SK-N-SH (cell line): ENCODE results near the gene PMM2. TPM values are rescaled to one million over a fixed set of nuclear protein-coding genes. Genes with fewer than 3 reads are reported as not detected.

Experiments used
- CTCF ChIA-PET: fragments of 300-600, 350-600 bp; formaldehyde crosslinking; extraction: SDS; loops from one replicate; lab custom pipeline; 2021; lab: Yijun Ruan, JAX
- POLR2A ChIA-PET: fragments of 350-600 bp; sonication (Branson Sonifier 250); formaldehyde crosslinking; extraction: SDS; loops from one replicate; lab custom pipeline; 2020; ENCODE audit warnings: antibody characterized with exemption, inconsistent platforms; lab: Yijun Ruan, JAX
- DNase-seq: peaks from one replicate; pipeline ENCODE4 v3.0.0; 2012
- H2AFZ ChIP-seq: fragments of 200-600 bp; sonication (generic); 2 replicates; pipeline ENCODE4 v1.8.1; 2016; ENCODE audit warnings: antibody characterized with exemption, mild to moderate bottlenecking, low read depth
- H3F3A ChIP-seq: fragments of 200-600 bp; sonication (generic); replicated peaks from 2 replicates; pipeline ENCODE3; 2016; ENCODE audit warnings: antibody characterized with exemption, mild to moderate bottlenecking; ENCODE audit not compliant: insufficient read depth
- H3K27ac ChIP-seq, 2 experiments: fragments of 200-500 bp in 1 of 2; fragments of 200-600 bp in 1 of 2; sonication (Bioruptor generic) in 1 of 2; sonication (generic), shearing (Covaris generic) in 1 of 2; 2 replicates each; pipeline versions ENCODE4 v1.5.1 to v1.6.1; 2014 to 2016; ENCODE audit warnings: low read depth in 2 of 2, inconsistent platforms in 1 of 2, low read length in 1 of 2, mild to moderate bottlenecking in 1 of 2, mixed read lengths in 1 of 2
- H3K27me3 ChIP-seq: fragments of 200-600 bp; sonication (generic), shearing (Covaris generic); 2 replicates; pipeline ENCODE4 v1.6.1; 2016; ENCODE audit warnings: mixed run types; ENCODE audit not compliant: insufficient read depth
- H3K36me3 ChIP-seq, 2 experiments: fragments of 200-500 bp in 1 of 2; fragments of 200-600 bp in 1 of 2; sonication (Bioruptor generic) in 1 of 2; sonication (generic) in 1 of 2; replicated peaks in 1 of 2; 2 replicates each; pipeline versions ENCODE3 to v1.5.1; 2014 to 2016; ENCODE audit warnings: low read length in 1 of 2, mild to moderate bottlenecking in 1 of 2; ENCODE audit not compliant: insufficient read depth in 2 of 2, control insufficient read depth in 1 of 2
- H3K4me1 ChIP-seq, 2 experiments: fragments of 200-500 bp in 1 of 2; fragments of 200-600 bp in 1 of 2; sonication (Bioruptor generic) in 1 of 2; sonication (generic), shearing (Covaris generic) in 1 of 2; 2 replicates each; pipeline versions ENCODE4 v1.5.1 to v1.6.1; 2014 to 2016; ENCODE audit warnings: low read depth in 1 of 2, low read length in 1 of 2, mixed run types in 1 of 2; ENCODE audit not compliant: insufficient read depth in 2 of 2, control insufficient read depth in 1 of 2
- H3K4me2 ChIP-seq: fragments of 200-600 bp; sonication (generic), shearing (Covaris generic); 2 replicates; pipeline ENCODE4 v1.6.1; 2017; ENCODE audit warnings: mixed run types
- H3K4me3 ChIP-seq, 2 experiments: fragments of 200-500 bp in 1 of 2; fragments of 200-600 bp in 1 of 2; sonication (Bioruptor generic) in 1 of 2; sonication (generic), shearing (Covaris generic) in 1 of 2; 2 replicates each; pipeline versions ENCODE4 v1.5.1 to v1.8.1; 2014 to 2016; ENCODE audit warnings: low read depth in 2 of 2, inconsistent platforms in 1 of 2, low read length in 1 of 2, mild to moderate bottlenecking in 1 of 2, mixed read lengths in 1 of 2, moderate library complexity in 1 of 2
- H3K79me2 ChIP-seq: fragments of 200-600 bp; sonication (generic); 2 replicates; pipeline ENCODE4 v1.8.1; 2017; ENCODE audit warnings: mild to moderate bottlenecking; ENCODE audit not compliant: insufficient read depth
- H3K9ac ChIP-seq: fragments of 200-600 bp; sonication (generic); 2 replicates; pipeline ENCODE4 v1.6.1; 2017; ENCODE audit warnings: mixed run types
- H3K9me2 ChIP-seq: fragments of 200-600 bp; sonication (generic); 2 replicates; pipeline ENCODE4 v1.6.1; 2017; ENCODE audit warnings: mixed run types
- H3K9me3 ChIP-seq: fragments of 200-600 bp; sonication (generic); 2 replicates; pipeline ENCODE4 v1.6.1; 2017; ENCODE audit warnings: mixed run types, mild to moderate bottlenecking, moderate library complexity
- H4K20me1 ChIP-seq: fragments of 200-600 bp; sonication (generic); 2 replicates; pipeline ENCODE4 v1.6.1; 2017; ENCODE audit warnings: mild to moderate bottlenecking, mixed run types; ENCODE audit not compliant: insufficient read depth
- CHD2 ChIP-seq: fragments of 150-350 bp; IDR thresholded peaks from 2 replicates; pipeline ENCODE4 v1.6.1; 2018; ENCODE audit warnings: low read length; ENCODE audit not compliant: partially characterized antibody
- CTCF ChIP-seq: fragments of 200-600 bp; sonication (generic); IDR thresholded peaks from 2 replicates; pipeline ENCODE4 v1.6.1; 2017; ENCODE audit warnings: antibody characterized with exemption, mild to moderate bottlenecking, moderate library complexity
- EP300 ChIP-seq, 2 experiments: IDR thresholded peaks; 2 replicates each; pipeline versions ENCODE4 v1.4.0 to v1.6.1; 2012; ENCODE audit warnings: borderline replicate concordance in 1 of 2, low read depth in 1 of 2, low read length in 1 of 2
- EZH2phosphoT487 ChIP-seq: fragments of 200-600 bp; sonication (generic); IDR thresholded peaks from 2 replicates; pipeline ENCODE4 v1.6.1; 2017; ENCODE audit warnings: low read depth, mixed run types, mild to moderate bottlenecking, antibody characterized with exemption, moderate library complexity, borderline replicate concordance
- FOXJ3 ChIP-seq: sonication (generic); formaldehyde crosslinking; IDR thresholded peaks from 2 replicates; pipeline ENCODE4 v1.5.1; 2020; ENCODE audit warnings: mild to moderate bottlenecking, missing genetic modification reagents
- GABPA ChIP-seq: IDR thresholded peaks from 2 replicates; pipeline ENCODE4 v1.4.0; 2012; ENCODE audit warnings: low read depth, mild to moderate bottlenecking
- NFIC ChIP-seq: IDR thresholded peaks from 2 replicates; pipeline ENCODE4 v1.4.0; 2012; ENCODE audit warnings: borderline replicate concordance
- NRF1 ChIP-seq: IDR thresholded peaks from 2 replicates; pipeline ENCODE4 v1.6.1; 2012; ENCODE audit warnings: low read depth, mild to moderate bottlenecking, low read length
- POLR2AphosphoS5 ChIP-seq: IDR thresholded peaks from 2 replicates; pipeline ENCODE4 v1.6.1; 2012; ENCODE audit warnings: low read depth, low read length
- RAD21 ChIP-seq: IDR thresholded peaks from 2 replicates; pipeline ENCODE4 v1.6.1; 2012; ENCODE audit warnings: mild to moderate bottlenecking, low read length
- USF1 ChIP-seq: IDR thresholded peaks from 2 replicates; pipeline ENCODE4 v1.4.0; 2012; ENCODE audit warnings: low read depth, borderline replicate concordance
- USF2 ChIP-seq: fragments of 150-350 bp; IDR thresholded peaks from 2 replicates; pipeline ENCODE4 v1.6.1; 2017; ENCODE audit warnings: antibody characterized with exemption, low read length, low read depth, borderline replicate concordance
- WGBS: methylation state at CpG from one replicate; pipeline ENCODE4 v1.1.6; 2017; ENCODE audit warnings: low lambda C conversion rate; 5-methylcytosine and 5-hydroxymethylcytosine counted together
- polyA plus RNA-seq, 3 experiments: library from polyadenylated mRNA; depleted of rRNA; stranded (reverse); fragments of >200 nt; gene quantifications; 2 replicates each; pipeline ENCODE4 v1.2.3, GENCODE V29; 2012

PMM2 gene
- polyA plus RNA-seq, 1 of the 3 experiments (the other 2 are of a cell fraction), result 24.3 TPM

GRCh38 chr16:8763083-8763482 is 34.6 kb upstream of the PMM2 start (continued):
- TF ChIP-seq CTCF (no peak), RAD21 (no peak), USF1 (no peak), FOXJ3 (CRISPR knock-in tag) (no peak)

GRCh38 chr16:8763899-8764298 is 33.7 kb upstream of the PMM2 start:
- TF ChIP-seq CHD2 (no peak), USF2 (no peak), CTCF (no peak), POLR2AphosphoS5 (no peak), NRF1 (no peak), GABPA (no peak), EP300 (IDR thresholded peaks at IDR 0.05; ENCODE audit: borderline replicate concordance in 1 of 2, low read depth in 1 of 2, low read length in 1 of 2) (no peak), NFIC (no peak), EZH2phosphoT487 (no peak)
- no peak for DNase-seq
- no peak overlapping the region for H3K27ac ChIP-seq
- no peak overlapping the region for H3K9ac ChIP-seq
- H3K4me2 ChIP-seq, result no peak overlapping the region
- no peaks in the 10 kb centered on the region for H3F3A ChIP-seq
- H3K9me2 ChIP-seq, result no peaks in the 10 kb centered on the region
- H4K20me1 ChIP-seq, result no peaks in the 10 kb centered on the region
- ChIA-PET CTCF (interaction anchor here (1.0 kb wide), 1 partner anchor 196 kb away, joined by 3 read pairs; no protein-coding TSS in a partner anchor), POLR2A (no interaction called here)
- WGBS, result 78% methylated on average over 8 of the region's 10 CpGs
- H2AFZ ChIP-seq, result no peak overlapping the region
- H3K9me3 ChIP-seq, result no peaks in the 10 kb centered on the region
- H3K4me1 ChIP-seq, result peaks cover 0 to 3% of the 10 kb centered on the region in 2 experiments; a peak in 1 of 4 replicates
- no peaks in the 10 kb centered on the region for H3K79me2 ChIP-seq
- no peaks in the 10 kb centered on the region for H3K36me3 ChIP-seq
- no peaks in the 10 kb centered on the region for H3K27me3 ChIP-seq
- no peak overlapping the region for H3K4me3 ChIP-seq
